ENCODE data around the gene MGLL. TPM values are rescaled to one million over a fixed set of nuclear protein-coding genes. Genes with fewer than 3 reads are reported as not detected.

MGLL gene
- total and polyA plus RNA-seq, 9 of the 15 experiments (the other 6 are each of a cell fraction or from before 2014, with no cell fraction given): 0.12 to 0.32 (median 0.18) TPM; not detected in 6

- Histone ChIP-seq H3K27ac (ENCODE audit: extremely low read depth, low read depth, low read length) (no peak overlapping the region), H3K27me3 (ENCODE audit: control insufficient read depth in 2 of 2, insufficient read depth in 2 of 2, low read length in 2 of 2) (peaks cover 6 to 58% of the 10 kb centered on the region in 2 experiments), H3K79me2 (ENCODE audit: control insufficient read depth, insufficient read depth, low read length) (no peaks in the 10 kb centered on the region), H2AFZ (ENCODE audit: low read depth, low read length) (no peak overlapping the region), H4K20me1 (replicated peaks; ENCODE audit: control insufficient read depth, insufficient read depth, low read length) (no peaks in the 10 kb centered on the region; the same call in 1 of the 2 replicates), H3K4me2 (ENCODE audit: insufficient read depth, low read length) (no peak overlapping the region), H3K9me3 (replicated peaks; ENCODE audit: control insufficient read depth, insufficient read depth, low read depth, low read length) (no peaks in the 10 kb centered on the region), H3K9ac (ENCODE audit: insufficient read depth in 1 of 2, low read depth in 2 of 2, low read length in 2 of 2) (no peak overlapping the region), H3K36me3 (ENCODE audit: control insufficient read depth, insufficient read depth, low read length) (no peaks in the 10 kb centered on the region), H3K4me3 (no peak overlapping the region), H3K9me1 (ENCODE audit: control insufficient read depth, insufficient read depth, low read length) (no peaks in the 10 kb centered on the region), H3K4me1 (replicated peaks in 1 of 2; ENCODE audit: control insufficient read depth in 2 of 2, insufficient read depth in 2 of 2, low read length in 2 of 2) (no peaks in the 10 kb centered on the region)
- ChIA-PET POLR2A (no interaction called here), CTCF (ENCODE audit: low intra/inter-chr PET ratio) (no interaction called here)
- ATAC-seq (no peak), FAIRE-seq (no peak), DNase-seq (ENCODE audit: extremely low read depth in 1 of 4, low spot score in 3 of 4) (no peak)
- 2% methylated on average over 7 of the region's 8 CpGs for WGBS (ENCODE audit: insufficient coverage, low coverage, missing lambda C conversion rate)
- intact Hi-C loops (cut with micrococcal nuclease): no loop called here
- in situ Hi-C loops (cut with MboI): no loop called here
- no TSS peak for BruUV-seq (replicated peaks)
- TF ChIP-seq TEAD1 (CRISPR knock-in tag; IDR thresholded peaks at IDR 0.05): no peak
- TF ChIP-seq RHOXF2B (CRISPR knock-in tag; conservative IDR thresholded peaks at IDR 0.05): no peak
- no peak for TF ChIP-seq TRIM24 (IDR thresholded peaks at IDR 0.05)
- no peak for TF ChIP-seq PML (IDR thresholded peaks at IDR 0.05; ENCODE audit: low read length)
- TF ChIP-seq ZC3H4 (CRISPR knock-in tag; IDR thresholded peaks at IDR 0.05; ENCODE audit: borderline replicate concordance): no peak
- no peak for TF ChIP-seq GTF2B (IDR thresholded peaks at IDR 0.05; ENCODE audit: extremely low read depth, insufficient read length)
- TF ChIP-seq STAT5A (IDR thresholded peaks at IDR 0.05; ENCODE audit: borderline replicate concordance, low read length): no peak
- no peak for TF ChIP-seq KLF10 (CRISPR knock-in tag; IDR thresholded peaks at IDR 0.05)
- no peak for TF ChIP-seq NFATC3 (IDR thresholded peaks at IDR 0.05)
- TF ChIP-seq XRCC5 (IDR thresholded peaks at IDR 0.05; ENCODE audit: low read depth, low read length): no peak
- TF ChIP-seq HNRNPLL (IDR thresholded peaks at IDR 0.05; ENCODE audit: low read depth, low read length, poor library complexity, severe bottlenecking): no peak
- no peak for TF ChIP-seq CBX3 (IDR thresholded peaks at IDR 0.05; ENCODE audit: borderline replicate concordance in 1 of 2, low read length in 2 of 2)
- no peak for TF ChIP-seq ARID4B (CRISPR knock-in tag; IDR thresholded peaks at IDR 0.05)
- TF ChIP-seq ZNF699 (CRISPR knock-in tag; IDR thresholded peaks at IDR 0.05; ENCODE audit: insufficient replicate concordance): no peak
- no peak for TF ChIP-seq ZNF175 (CRISPR knock-in tag; IDR thresholded peaks at IDR 0.05; ENCODE audit: low read depth)
Observed at GRCh38 chr3:127780536-127781400, 41.5 kb downstream of the MGLL start.
